GM12873 (cell line): ENCODE measurements around the gene SVIL.
A peak's percentile ranks its signal among the peaks of the same experiment; 100 is the strongest.

ENCODE experiments used
- TF ChIP-seq, protein P1 (sequence below): IDR thresholded peaks from 2 replicates; pipeline ENCODE4 v1.5.1; 2012; ENCODE audit warnings: low read depth, mild to moderate bottlenecking, moderate library complexity, low read length, control low read depth; ENCODE audit not compliant: insufficient read depth; ENCODE audit errors: missing control alignments

SVIL gene

DNA sequence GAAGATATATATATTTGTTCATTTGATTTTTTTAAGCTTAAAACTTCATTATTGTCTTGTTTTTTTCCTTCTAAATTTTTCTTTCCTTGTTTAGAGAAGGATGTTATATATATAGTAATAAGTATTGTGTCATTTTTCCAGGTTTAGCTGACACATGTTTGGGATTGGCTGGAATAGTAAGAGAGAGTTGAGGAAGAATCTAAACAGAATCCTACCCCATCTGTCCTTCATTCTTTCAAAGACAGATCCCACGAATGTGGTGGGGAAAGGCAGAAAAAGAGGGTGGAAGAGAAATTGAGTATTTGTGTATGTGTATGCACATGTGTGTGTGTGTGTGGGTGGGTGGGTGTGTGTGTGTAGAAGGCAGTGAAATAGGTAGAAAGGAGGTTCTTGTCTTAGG lies 132.4 kb downstream of the SVIL start:
- TF ChIP-seq, protein P1, sequence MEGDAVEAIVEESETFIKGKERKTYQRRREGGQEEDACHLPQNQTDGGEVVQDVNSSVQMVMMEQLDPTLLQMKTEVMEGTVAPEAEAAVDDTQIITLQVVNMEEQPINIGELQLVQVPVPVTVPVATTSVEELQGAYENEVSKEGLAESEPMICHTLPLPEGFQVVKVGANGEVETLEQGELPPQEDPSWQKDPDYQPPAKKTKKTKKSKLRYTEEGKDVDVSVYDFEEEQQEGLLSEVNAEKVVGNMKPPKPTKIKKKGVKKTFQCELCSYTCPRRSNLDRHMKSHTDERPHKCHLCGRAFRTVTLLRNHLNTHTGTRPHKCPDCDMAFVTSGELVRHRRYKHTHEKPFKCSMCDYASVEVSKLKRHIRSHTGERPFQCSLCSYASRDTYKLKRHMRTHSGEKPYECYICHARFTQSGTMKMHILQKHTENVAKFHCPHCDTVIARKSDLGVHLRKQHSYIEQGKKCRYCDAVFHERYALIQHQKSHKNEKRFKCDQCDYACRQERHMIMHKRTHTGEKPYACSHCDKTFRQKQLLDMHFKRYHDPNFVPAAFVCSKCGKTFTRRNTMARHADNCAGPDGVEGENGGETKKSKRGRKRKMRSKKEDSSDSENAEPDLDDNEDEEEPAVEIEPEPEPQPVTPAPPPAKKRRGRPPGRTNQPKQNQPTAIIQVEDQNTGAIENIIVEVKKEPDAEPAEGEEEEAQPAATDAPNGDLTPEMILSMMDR, result no peak

- TF ChIP-seq, protein P1, result no peak
Measured at GRCh38 chr10:29501692-29502091, 133.1 kb downstream of the SVIL start.

- TF ChIP-seq, protein P1, result no peak
Measured at GRCh38 chr10:29499993-29500537, 134.7 kb downstream of the SVIL start.

GRCh38 chr10:29496341-29497162 lies 138.2 kb downstream of the SVIL start:
- TF ChIP-seq, protein P1, result peak; percentile 95

DNA sequence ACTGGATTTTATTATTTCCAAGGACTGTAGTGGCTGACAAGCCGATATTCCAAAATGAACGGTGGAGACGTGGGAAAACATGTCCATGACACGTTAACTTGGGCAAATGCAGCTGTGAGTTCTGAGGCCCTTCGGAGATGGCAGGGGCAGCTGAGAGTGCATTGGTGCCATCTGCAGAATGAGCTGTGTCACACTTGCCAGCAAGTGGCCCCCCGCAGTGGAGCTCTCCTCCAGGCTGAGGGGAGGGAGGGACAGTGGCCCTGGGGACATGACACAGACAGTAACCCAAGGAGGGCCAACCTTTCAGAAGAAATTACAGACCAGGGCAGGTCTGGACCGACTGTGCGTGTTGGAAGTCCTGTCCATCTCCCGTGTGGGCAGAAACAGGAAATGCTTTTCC lies 139.4 kb downstream of the SVIL start:
- TF ChIP-seq, protein P1, result no peak

DNA sequence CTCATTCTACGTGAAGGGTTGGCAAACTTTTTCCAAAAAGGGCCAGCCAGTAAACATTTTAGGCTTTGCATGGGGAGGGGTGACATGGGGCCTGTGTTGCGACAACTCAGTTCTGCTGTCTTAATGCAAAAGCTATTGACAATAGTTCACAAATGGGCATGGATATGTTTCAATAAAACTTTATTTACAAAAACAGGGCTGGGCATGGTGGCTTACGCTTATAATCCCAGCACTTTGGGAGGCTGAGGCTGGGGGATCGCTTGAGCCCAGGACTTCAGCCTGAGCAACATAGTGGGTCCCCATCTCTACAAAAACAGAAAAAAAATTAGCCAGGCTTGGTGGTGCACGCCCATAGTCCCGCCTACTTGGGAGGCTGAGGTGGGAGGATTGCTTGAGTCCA lies 141.1 kb downstream of the SVIL start:
- TF ChIP-seq, protein P1, result no peak

DNA sequence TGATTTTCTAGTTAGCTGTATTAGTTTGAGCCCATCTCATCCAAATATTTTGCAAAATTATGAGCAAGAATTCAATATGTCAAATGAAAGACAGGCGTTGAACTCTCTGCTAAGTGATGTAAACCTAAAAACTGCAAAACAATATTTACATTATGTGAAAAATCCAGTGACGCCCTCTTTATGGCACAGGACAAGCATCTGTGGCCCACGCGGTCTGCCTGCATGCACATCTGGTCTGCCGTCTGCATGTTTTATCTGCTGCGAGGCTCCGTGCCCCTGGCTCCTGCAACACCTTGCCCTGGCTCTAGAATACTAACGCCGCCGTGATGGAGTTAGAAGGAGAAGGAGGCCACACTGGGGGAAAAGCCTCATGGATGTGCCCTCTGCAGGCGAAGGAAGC lies 142.0 kb downstream of the SVIL start:
- TF ChIP-seq, protein P1, result no peak
